MG63 (cell line): ENCODE results near the gene HIP1. TPM values are rescaled to one million over a fixed set of nuclear protein-coding genes. Genes with fewer than 3 reads are reported as not detected.
"Not testable (repeated sequence)": the region's sequence is repeated elsewhere in the genome, so short reads cannot be mapped to it uniquely, and the experiment has no call there.

Experiments
- DNase-seq: peaks from one replicate; pipeline ENCODE4 v3.0.0-alpha.2; 2020
- H3K27me3 ChIP-seq: fragments of 250-450 bp; sonication (Bioruptor Pico); 2 replicates; pipeline ENCODE4 v1.5.1; 2020; ENCODE audit warnings: mild to moderate bottlenecking, moderate library complexity
- H3K36me3 ChIP-seq: fragments of 250-450 bp; sonication (Bioruptor Pico); 2 replicates; pipeline ENCODE4 v1.5.1; 2020; ENCODE audit warnings: mild to moderate bottlenecking, moderate library complexity
- H3K4me3 ChIP-seq: fragments of 250-450 bp; sonication (Bioruptor Pico); 2 replicates; pipeline ENCODE4 v1.5.1; 2020; ENCODE audit warnings: mild to moderate bottlenecking, moderate library complexity
- H3K9me3 ChIP-seq: fragments of 250-450 bp; sonication (Bioruptor Pico); 2 replicates; pipeline ENCODE4 v1.5.1; 2020; ENCODE audit warnings: mild to moderate bottlenecking, moderate library complexity
- total RNA-seq: library from RNA; depleted of rRNA; stranded (reverse); fragments of >200 nt; shearing (Covaris generic); gene quantifications from 2 replicates; pipeline ENCODE4 v1.2.3, GENCODE V29; 2014; ENCODE audit warnings: low replicate concordance; rRNA removed

Gene HIP1
- 4.4 and 5.2 TPM in 2 replicates for total RNA-seq

GRCh38 chr7:75738604-75738974, at the start of gene HIP1:
Gene HIP1 (minus strand): TSS chr7:75738941. CDS start chr7:75738920, 21 bp downstream.
- H3K36me3 ChIP-seq, result no peaks in the 10 kb centered on the region
- DNase-seq, result no peak
- no peaks in the 10 kb centered on the region for H3K27me3 ChIP-seq
- H3K4me3 ChIP-seq, result peak within 1 kb of the TSS; percentile 84
- no peaks in the 10 kb centered on the region for H3K9me3 ChIP-seq

GRCh38 chr7:75788154-75788847, 49.6 kb upstream of the HIP1 start:
- H3K27me3 ChIP-seq, DNase-seq, H3K9me3 ChIP-seq: not testable (repeated sequence)

DNA sequence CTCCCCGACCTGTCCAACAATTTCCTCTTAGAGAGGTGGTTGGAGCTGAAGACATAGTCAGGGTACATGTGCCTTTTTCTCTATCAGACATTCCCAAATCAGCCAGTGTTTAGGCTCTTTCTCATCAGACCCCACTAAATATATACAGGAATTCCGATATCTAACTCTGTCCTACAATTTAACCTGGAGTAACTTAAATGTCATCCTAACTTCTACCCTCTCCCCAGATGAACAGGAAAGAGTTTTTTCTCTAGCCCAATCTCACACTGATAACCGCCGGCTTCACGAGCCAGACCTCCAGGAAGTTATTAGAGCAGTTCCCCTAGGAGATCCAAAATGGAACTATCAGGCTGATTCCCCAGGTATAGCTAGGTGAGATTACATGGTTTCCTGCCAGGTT, 44.3 kb upstream of the HIP1 start:
- not testable (repeated sequence) for H3K9me3 ChIP-seq, DNase-seq, H3K27me3 ChIP-seq, H3K4me3 ChIP-seq, H3K36me3 ChIP-seq

More at GRCh38 chr7:75788154-75788847, 49.6 kb upstream of the HIP1 start:
- H3K4me3 ChIP-seq, H3K36me3 ChIP-seq: not testable (repeated sequence)

- not testable (repeated sequence) for H3K27me3 ChIP-seq, H3K4me3 ChIP-seq, DNase-seq, H3K9me3 ChIP-seq, H3K36me3 ChIP-seq
Observed at GRCh38 chr7:75780647-75781273, 42.0 kb upstream of the HIP1 start.

DNA sequence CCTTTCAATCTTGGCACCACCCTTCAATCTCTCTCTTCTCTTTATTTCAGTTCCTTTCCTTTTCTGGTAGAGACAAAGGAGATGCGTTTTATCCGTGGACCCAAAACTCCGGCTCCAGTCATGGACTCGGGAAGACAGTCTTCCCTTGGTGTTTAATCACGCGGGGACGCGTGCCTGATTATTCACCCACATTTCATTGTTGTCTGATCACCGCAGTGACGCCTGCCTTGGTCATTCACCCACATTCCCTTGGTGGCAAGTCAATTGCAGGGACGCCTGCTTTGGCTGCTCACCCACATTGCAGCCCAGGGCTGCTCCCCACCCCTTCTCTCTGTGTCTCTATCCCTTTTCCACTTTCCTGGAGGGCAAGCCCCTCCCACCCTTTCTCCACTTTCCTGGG, 40.8 kb upstream of the HIP1 start:
- H3K9me3 ChIP-seq, H3K27me3 ChIP-seq, H3K36me3 ChIP-seq, H3K4me3 ChIP-seq: not testable (repeated sequence)
- DNase-seq, result peak; percentile 49

GRCh38 chr7:75779035-75779434, 40.3 kb upstream of the HIP1 start:
- not testable (repeated sequence) for H3K9me3 ChIP-seq, DNase-seq, H3K27me3 ChIP-seq, H3K36me3 ChIP-seq, H3K4me3 ChIP-seq

GRCh38 chr7:75776295-75776971, 37.7 kb upstream of the HIP1 start:
- no peaks in the 10 kb centered on the region for H3K27me3 ChIP-seq
- H3K9me3 ChIP-seq, result no peaks in the 10 kb centered on the region

DNA sequence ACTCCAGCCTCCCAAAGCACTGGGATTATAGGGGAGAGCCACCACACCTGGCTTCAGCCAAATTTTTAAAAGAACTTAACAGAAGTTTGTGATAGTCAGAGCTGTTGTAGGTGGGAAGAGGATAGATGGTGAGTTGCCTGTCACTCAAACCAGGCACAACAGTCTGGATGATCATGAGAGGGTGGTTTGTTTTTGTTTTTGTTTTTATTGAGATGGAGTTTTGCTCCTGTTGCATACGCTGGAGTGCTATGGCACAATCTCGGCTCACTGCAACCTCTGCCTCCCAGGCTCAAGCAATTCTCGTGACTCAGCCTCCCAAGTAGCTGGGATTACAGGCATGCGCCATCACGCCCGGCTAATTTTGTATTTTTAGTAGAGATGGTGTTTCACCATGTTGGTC, 35.2 kb upstream of the HIP1 start:
- H3K9me3 ChIP-seq, H3K36me3 ChIP-seq, H3K4me3 ChIP-seq, H3K27me3 ChIP-seq: not testable (repeated sequence)
- peak; percentile 6 for DNase-seq

More at GRCh38 chr7:75776295-75776971, 37.7 kb upstream of the HIP1 start:
- peak; percentile 53 for DNase-seq
- Histone ChIP-seq H3K36me3 (no peaks in the 10 kb centered on the region), H3K4me3 (no peak overlapping the region)

GRCh38 chr7:75772081-75773077, 33.6 kb upstream of the HIP1 start, which contains the start of gene CCL26:
Gene CCL26 (minus strand): TSS chr7:75772211. CDS start chr7:75772176, 35 bp downstream.
- no peaks in the 10 kb centered on the region for H3K27me3 ChIP-seq
- no peaks in the 10 kb centered on the region for H3K9me3 ChIP-seq
- no peaks in the 10 kb centered on the region for H3K36me3 ChIP-seq
- no peak within 1 kb of the TSS for H3K4me3 ChIP-seq
- DNase-seq, result peak; percentile 90

- DNase-seq, result peak; percentile 67
- Histone ChIP-seq H3K9me3 (no peaks in the 10 kb centered on the region), H3K36me3 (no peaks in the 10 kb centered on the region), H3K4me3 (no peak overlapping the region), H3K27me3 (no peaks in the 10 kb centered on the region)
Observed at GRCh38 chr7:75771224-75771623, 32.5 kb upstream of the HIP1 start.

- no peak for DNase-seq
- Histone ChIP-seq H3K9me3 (no peaks in the 10 kb centered on the region), H3K27me3 (no peaks in the 10 kb centered on the region), H3K4me3 (no peak overlapping the region), H3K36me3 (no peaks in the 10 kb centered on the region)
Observed at GRCh38 chr7:75762350-75762917, 23.7 kb upstream of the HIP1 start.

DNA sequence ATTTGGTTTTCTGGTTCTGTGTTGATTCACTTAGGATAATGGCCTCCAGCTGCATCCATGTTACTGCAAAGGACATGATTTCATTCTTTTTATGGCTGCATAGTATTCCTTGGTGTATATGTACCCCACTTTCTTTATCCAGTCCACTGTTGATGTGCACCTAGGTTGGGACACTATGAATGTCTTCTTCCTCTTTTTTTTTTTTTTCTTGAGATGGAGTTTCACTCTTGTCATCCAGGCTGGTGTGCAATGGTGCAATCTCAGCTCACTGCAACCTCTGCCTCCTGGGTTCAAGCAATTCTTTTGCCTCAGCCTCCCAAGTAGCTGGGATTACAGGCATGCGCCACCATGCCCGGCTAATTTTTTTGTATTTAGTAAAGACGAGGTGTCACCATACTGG, 23.1 kb upstream of the HIP1 start:
- DNase-seq, H3K36me3 ChIP-seq, H3K27me3 ChIP-seq, H3K9me3 ChIP-seq, H3K4me3 ChIP-seq: not testable (repeated sequence)

- Histone ChIP-seq H3K4me3 (no peak overlapping the region), H3K9me3 (no peaks in the 10 kb centered on the region), H3K27me3 (no peaks in the 10 kb centered on the region), H3K36me3 (no peaks in the 10 kb centered on the region)
- no peak for DNase-seq
Observed at GRCh38 chr7:75758491-75758890, 19.8 kb upstream of the HIP1 start.

DNA sequence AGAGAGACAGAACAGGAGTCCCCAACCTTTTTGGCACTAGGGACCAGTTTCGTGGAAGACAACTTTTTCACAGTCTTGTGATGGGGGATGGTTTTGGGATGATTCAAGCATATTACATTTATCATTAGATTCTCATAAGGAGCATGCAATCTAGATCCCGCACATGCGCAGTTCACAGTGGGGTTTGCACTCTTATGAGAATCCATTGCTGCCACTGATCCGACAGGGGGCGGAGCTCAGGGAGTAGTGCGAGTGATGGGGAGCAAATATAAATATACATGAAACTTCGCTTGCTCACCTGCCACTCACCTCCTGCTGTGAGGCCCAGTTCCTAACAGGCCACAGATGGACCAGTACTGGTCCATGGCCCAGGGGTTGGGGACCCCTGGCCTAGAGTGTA, 19.1 kb upstream of the HIP1 start:
- DNase-seq, result no peak
- Histone ChIP-seq H3K9me3 (no peaks in the 10 kb centered on the region), H3K27me3 (no peaks in the 10 kb centered on the region), H3K36me3 (no peaks in the 10 kb centered on the region), H3K4me3 (no peak overlapping the region)

DNA sequence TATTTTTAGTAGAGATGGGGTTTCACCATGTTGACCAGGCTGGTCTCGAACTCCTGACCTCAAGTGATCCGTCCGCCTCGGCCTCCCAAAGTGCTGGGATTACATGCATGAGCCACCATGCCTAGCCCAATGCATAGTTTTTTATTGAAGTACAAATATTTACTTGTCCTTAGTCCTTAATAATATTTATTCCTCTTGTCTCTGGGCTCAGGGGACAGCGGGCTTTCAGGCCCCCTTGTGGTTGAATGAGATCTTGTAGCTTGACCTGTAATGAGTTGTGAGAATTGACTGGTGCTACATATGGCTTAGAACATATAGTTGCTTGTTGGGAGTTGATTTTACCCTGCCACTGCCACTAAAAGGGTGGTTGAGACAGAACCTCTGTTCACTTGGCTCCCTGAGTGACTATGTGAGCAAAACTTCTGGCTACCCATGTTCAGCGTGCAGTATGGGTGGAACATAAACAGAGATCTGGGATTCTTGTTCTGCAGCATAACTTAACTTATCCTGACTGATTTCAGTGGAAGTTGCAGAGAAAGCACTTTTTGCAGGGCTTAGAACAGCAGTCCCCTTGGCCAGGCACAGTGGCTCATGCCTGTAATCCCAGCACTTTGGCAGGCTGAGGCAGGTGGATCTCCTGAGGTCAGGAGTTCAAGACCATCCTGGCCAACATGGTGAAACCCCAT, 18.4 kb upstream of the HIP1 start:
- H3K9me3 ChIP-seq, result no peaks in the 10 kb centered on the region
- H3K27me3 ChIP-seq, result no peaks in the 10 kb centered on the region
- no peak for DNase-seq
- H3K36me3 ChIP-seq, result no peaks in the 10 kb centered on the region
- no peak overlapping the region for H3K4me3 ChIP-seq
